B cell (primary cell): ENCODE results near the gene RASSF4. TPM values are rescaled to one million over a fixed set of nuclear protein-coding genes. Genes with fewer than 3 reads are reported as not detected.

Source experiments
- ATAC-seq: fragments of 200-7000 bp; cut with Tn5 transposase; one replicate; pipeline ENCODE4 v1.10.0; 2021; ENCODE audit warnings: low read depth, mild to moderate bottlenecking, moderate number of reproducible peaks, moderate library complexity
- CTCF ChIA-PET: fragments of 350-600 bp; sonication (Branson Sonifier 250); formaldehyde crosslinking; loops from one replicate; lab custom pipeline; 2021; ENCODE audit warnings: antibody characterized with exemption, inconsistent platforms; lab: Charles Lee
- POLR2A ChIA-PET: fragments of 350-600 bp; sonication (Branson Sonifier 250); formaldehyde crosslinking; loops from one replicate; lab custom pipeline; 2021; ENCODE audit warnings: antibody characterized with exemption; lab: Charles Lee
- DNase-seq: peaks from one replicate; pipeline ENCODE4 v3.0.0; 2013
- H2AFZ ChIP-seq: 2 replicates; pipeline ENCODE4 v1.6.1; 2012; ENCODE audit warnings: mild to moderate bottlenecking, low read depth, low read length; ENCODE audit not compliant: insufficient read depth, poor library complexity, severe bottlenecking
- H3K27ac ChIP-seq, 2 donors: 1 replicate in 1 of 2; 2 replicates in 1 of 2; pipeline ENCODE4 v1.5.1; 2012 to 2013; ENCODE audit warnings: low read length in 2 of 2, mild to moderate bottlenecking in 2 of 2, moderate library complexity in 1 of 2
- H3K27me3 ChIP-seq, 4 experiments: fragments of 200-600 bp in 1 of 4; sonication (generic) in 1 of 4; replicated peaks in 1 of 4; 1 replicate in 2 of 4; 2 replicates in 2 of 4; pipeline versions ENCODE4 v1.6.1 to v1.7.0; 2013 to 2016; ENCODE audit warnings: low read length in 3 of 4, mild to moderate bottlenecking in 2 of 4, mixed read lengths in 1 of 4, moderate library complexity in 1 of 4; ENCODE audit not compliant: insufficient read depth in 4 of 4, control insufficient read depth in 3 of 4; ENCODE audit errors: control extremely low read depth in 1 of 4
- H3K36me3 ChIP-seq, 2 experiments: replicated peaks in 1 of 2; 1 replicate in 1 of 2; 2 replicates in 1 of 2; pipeline versions ENCODE4 v1.6.1 to v1.7.1; 2013; ENCODE audit warnings: low read length in 1 of 2; ENCODE audit not compliant: insufficient read depth in 2 of 2, control insufficient read depth in 1 of 2; ENCODE audit errors: control extremely low read depth in 1 of 2, extremely low read depth in 1 of 2
- H3K4me1 ChIP-seq, 2 donors: fragments of 200-600 bp in 1 of 2; sonication (generic) in 1 of 2; 1 replicate in 1 of 2; 2 replicates in 1 of 2; pipeline versions ENCODE4 v1.5.1 to v1.6.1; 2013 to 2017; ENCODE audit warnings: low read length in 2 of 2; ENCODE audit not compliant: control insufficient read depth in 2 of 2, insufficient read depth in 2 of 2
- H3K4me2 ChIP-seq: replicated peaks from 2 replicates; pipeline ENCODE3; 2012; ENCODE audit warnings: mild to moderate bottlenecking, low read depth, low read length; ENCODE audit not compliant: poor library complexity, severe bottlenecking
- H3K4me3 ChIP-seq, 5 experiments: fragments of 200-600 bp in 1 of 5; sonication (generic) in 1 of 5; 1 replicate in 3 of 5; 2 replicates in 2 of 5; pipeline versions ENCODE4 v1.5.1 to v1.7.0; 2011 to 2016; ENCODE audit warnings: low read length in 4 of 5, mild to moderate bottlenecking in 4 of 5, low read depth in 2 of 5, control low read depth in 1 of 5, moderate library complexity in 1 of 5; ENCODE audit not compliant: insufficient read depth in 1 of 5; ENCODE audit errors: control extremely low read depth in 1 of 5, extremely low read depth in 1 of 5
- H3K79me2 ChIP-seq: fragments of 200-600 bp; sonication (generic); one replicate; pipeline ENCODE4 v1.6.0; 2016; ENCODE audit warnings: low read length; ENCODE audit not compliant: control insufficient read depth, insufficient read depth
- H3K9ac ChIP-seq: fragments of 200-600 bp; sonication (generic); 2 replicates; pipeline ENCODE4 v1.6.1; 2017; ENCODE audit warnings: mild to moderate bottlenecking, low read length, moderate library complexity
- H3K9me3 ChIP-seq, 3 donors: one replicate each; pipeline versions ENCODE4 v1.6.1 to v1.7.1; 2013; ENCODE audit warnings: low read length in 2 of 3; ENCODE audit not compliant: control insufficient read depth in 2 of 3, insufficient read depth in 1 of 3; ENCODE audit errors: control extremely low read depth in 1 of 3
- H4K20me1 ChIP-seq: 2 replicates; pipeline ENCODE4 v1.6.0; 2012; ENCODE audit warnings: mild to moderate bottlenecking, low read length; ENCODE audit not compliant: insufficient read depth, control insufficient read depth, poor library complexity, severe bottlenecking
- H3K27ac Mint-ChIP-seq: one replicate; pipeline ENCODE4 v1.8.0; 2021; ENCODE audit warnings: mixed read lengths
- H3K27me3 Mint-ChIP-seq: one replicate; pipeline ENCODE4 v1.8.0; 2021; ENCODE audit warnings: mixed read lengths
- H3K4me1 Mint-ChIP-seq: one replicate; pipeline ENCODE4 v1.8.0; 2021; ENCODE audit warnings: mixed read lengths
- H3K4me3 Mint-ChIP-seq: one replicate; pipeline ENCODE4 v1.8.0; 2021; ENCODE audit warnings: mixed read lengths
- H3K9me3 Mint-ChIP-seq: one replicate; pipeline ENCODE4 v1.8.0; 2022; ENCODE audit warnings: mixed read lengths; ENCODE audit not compliant: insufficient read depth
- CTCF ChIP-seq: fragments of 200-600 bp; IDR thresholded peaks from one replicate; pipeline ENCODE4 v1.8.0; 2022; ENCODE audit warnings: antibody characterized with exemption, mild to moderate bottlenecking
- EZH2 ChIP-seq: IDR thresholded peaks from 2 replicates; pipeline ENCODE4 v1.6.1; 2012; ENCODE audit warnings: borderline replicate concordance, low read depth, mild to moderate bottlenecking, moderate library complexity, low read length; ENCODE audit not compliant: insufficient read depth, poor library complexity, severe bottlenecking
- WGBS: methylation state at CpG from one replicate; pipeline ENCODE4 v1.1.5; 2013; ENCODE audit warnings: missing lambda C conversion rate; ENCODE audit not compliant: insufficient coverage; 5-methylcytosine and 5-hydroxymethylcytosine counted together
- intact Hi-C: fragments of 100-400 bp; cut with micrococcal nuclease; formaldehyde crosslinking; loops from one replicate; pipeline ENCODE4 v1.10.0; 2022
- polyA plus RNA-seq: library from polyadenylated mRNA; depleted of rRNA; stranded (reverse); fragments of >200 nt; gene quantifications from 2 replicates; pipeline ENCODE4 v1.2.3, GENCODE V29; 2012
- total RNA-seq, 2 donors: library from RNA; stranded (reverse); fragments of 120-200 nt in 1 of 2; gene quantifications; 1 replicate in 1 of 2; 2 replicates in 1 of 2; pipeline versions ENCODE4 v1.2.3 to v1.2.4, GENCODE V29; 2013 to 2022

The RASSF4 gene
- total and polyA plus RNA-seq, 2 donors (not counting 1 experiment from before 2014, with no cell fraction given): 1.9 to 2.6 TPM

- no peaks in the 10 kb centered on the region for H3K79me2 ChIP-seq
- no peak overlapping the region for H3K9ac ChIP-seq
- TF ChIP-seq EZH2 (no peak), CTCF (no peak)
- Mint-ChIP-seq H3K9me3 (peaks cover 5% of the 10 kb centered on the region), H3K4me1 (no peaks in the 10 kb centered on the region), H3K27me3 (no peaks in the 10 kb centered on the region), H3K4me3 (no peak overlapping the region), H3K27ac (no peak overlapping the region)
- ChIA-PET POLR2A (no interaction called here), CTCF (no interaction called here)
- peaks cover 0 to 3% of the 10 kb centered on the region in 2 donors for H3K4me1 ChIP-seq
- no peak overlapping the region for H3K4me3 ChIP-seq
- no peaks in the 10 kb centered on the region for H3K27me3 ChIP-seq
- H4K20me1 ChIP-seq: no peaks in the 10 kb centered on the region
- intact Hi-C loops: no loop called here
- no peak overlapping the region for H3K27ac ChIP-seq
- WGBS: 83% methylated on average over 3 of the region's 7 CpGs
- peaks cover 0 to 1% (median 0%) of the 10 kb centered on the region in 3 donors for H3K9me3 ChIP-seq
- no peak for DNase-seq
- H3K36me3 ChIP-seq: no peaks in the 10 kb centered on the region
- H2AFZ ChIP-seq: no peak overlapping the region
- ATAC-seq: no peak
- H3K4me2 ChIP-seq: no peak overlapping the region
These were observed 20.6 kb upstream of the RASSF4 start for GRCh38 chr10:44938956-44939355.

DNA sequence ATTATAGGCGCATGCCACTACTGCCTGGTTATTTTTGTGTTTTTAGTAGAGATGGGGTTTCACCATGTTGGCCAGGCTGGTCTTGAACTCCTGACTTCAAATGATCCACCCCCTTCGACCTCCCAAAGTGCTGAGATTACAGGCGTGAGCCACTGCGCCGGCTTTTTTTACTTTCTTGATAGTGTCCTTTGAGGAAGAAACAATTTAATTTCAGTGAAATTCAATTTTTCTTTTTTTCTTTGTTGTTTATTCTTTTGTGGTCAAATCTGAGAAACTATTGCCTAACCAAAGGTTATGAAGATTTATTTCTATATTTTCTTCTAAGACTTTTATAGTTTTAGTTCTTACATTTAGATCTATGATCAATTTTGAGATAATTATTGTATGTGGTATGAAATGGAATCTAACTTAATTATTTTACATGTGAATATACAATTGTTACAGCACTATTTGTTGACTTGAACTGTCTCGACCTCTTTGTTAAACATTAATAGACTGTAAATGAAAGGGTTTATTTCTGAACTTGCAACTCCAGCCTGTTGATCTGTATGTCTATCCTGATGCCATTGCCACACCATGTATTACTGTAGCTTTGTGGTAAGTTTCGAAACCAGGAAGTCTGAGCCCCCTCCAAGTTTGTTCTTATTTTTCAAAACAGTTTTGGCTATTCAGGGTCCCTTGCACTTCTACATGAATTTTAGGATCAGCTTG lies 19.8 kb upstream of the RASSF4 start:
- POLR2A ChIA-PET: no interaction called here
- ATAC-seq: no peak
- TF ChIP-seq EZH2: no peak
- no peak for TF ChIP-seq CTCF
- H3K4me1 Mint-ChIP-seq: no peaks in the 10 kb centered on the region
- Histone ChIP-seq H2AFZ (no peak overlapping the region), H3K4me1 (peaks cover 0 to 3% of the 10 kb centered on the region in 2 donors), H3K36me3 (no peaks in the 10 kb centered on the region), H3K9me3 (peaks cover 0 to 6% (median 4%) of the 10 kb centered on the region in 3 donors), H3K4me2 (no peak overlapping the region), H3K4me3 (no peak overlapping the region), H3K27me3 (no peaks in the 10 kb centered on the region), H4K20me1 (no peaks in the 10 kb centered on the region), H3K79me2 (no peaks in the 10 kb centered on the region), H3K27ac (no peak overlapping the region), H3K9ac (no peak overlapping the region)
- intact Hi-C loops: no loop called here
- DNase-seq: no peak
- no peak overlapping the region for H3K27ac Mint-ChIP-seq
- no peak overlapping the region for H3K4me3 Mint-ChIP-seq
- WGBS: 80% methylated on average over 1 of the region's 7 CpGs
- CTCF ChIA-PET: no interaction called here
- peaks cover 12% of the 10 kb centered on the region for H3K9me3 Mint-ChIP-seq
- no peaks in the 10 kb centered on the region for H3K27me3 Mint-ChIP-seq
